Caco-2 (cell line): Measurements from ENCODE around the gene DPP10. TPM values are rescaled to one million over a fixed set of nuclear protein-coding genes. Genes with fewer than 3 reads are reported as not detected.

Source experiments
- BruUV-seq: library from RNA; stranded (reverse); fragments of 400-500 nt; replicated peaks from 2 replicates; lab custom pipeline; 2021; lab: Mats Ljungman, UMichigan
- CTCF ChIA-PET: fragments of 300-600 bp; sonication (Branson Sonifier 250); formaldehyde crosslinking; loops from one replicate; lab custom pipeline; 2022; ENCODE audit warnings: antibody characterized with exemption; lab: Charles Lee
- POLR2A ChIA-PET: fragments of 300-600 bp; sonication (Branson Sonifier 250); formaldehyde crosslinking; loops from one replicate; lab custom pipeline; 2022; ENCODE audit warnings: antibody characterized with exemption; lab: Charles Lee
- DNase-seq, 2 experiments: peaks; one replicate each; pipeline versions ENCODE4 v3.0.0 to v3.0.0-alpha.2; 2020 to 2022
- H3K27me3 ChIP-seq: replicated peaks from 2 replicates; pipeline ENCODE4 v1.6.0; 2011; ENCODE audit warnings: low read length; ENCODE audit not compliant: control insufficient read depth, insufficient read depth
- H3K36me3 ChIP-seq: 2 replicates; pipeline ENCODE4 v1.5.1; 2011; ENCODE audit warnings: low read length; ENCODE audit not compliant: control insufficient read depth, insufficient read depth
- H3K4me1 ChIP-seq: fragments of 250-450 bp; sonication (Bioruptor Pico); 2 replicates; pipeline ENCODE4 v1.5.1; 2020; ENCODE audit warnings: mild to moderate bottlenecking
- H3K4me3 ChIP-seq: 2 replicates; pipeline ENCODE4 v1.5.1; 2011; ENCODE audit warnings: low read depth, mild to moderate bottlenecking, control low read depth, low read length
- H3K9me3 ChIP-seq: fragments of 250-450 bp; sonication (Bioruptor Pico); 2 replicates; pipeline ENCODE4 v1.5.1; 2020; ENCODE audit warnings: mild to moderate bottlenecking, moderate library complexity
- H3K27ac Mint-ChIP-seq: one replicate; pipeline ENCODE4 v1.8.0; 2022; ENCODE audit warnings: mixed read lengths; ENCODE audit not compliant: unreplicated experiment
- H3K27me3 Mint-ChIP-seq: one replicate; pipeline ENCODE4 v1.8.0; 2022; ENCODE audit warnings: mixed read lengths; ENCODE audit not compliant: insufficient read depth, unreplicated experiment
- H3K36me3 Mint-ChIP-seq: one replicate; pipeline ENCODE4 v1.8.0; 2022; ENCODE audit warnings: mild to moderate bottlenecking, mixed read lengths; ENCODE audit not compliant: insufficient read depth, unreplicated experiment
- H3K4me1 Mint-ChIP-seq: one replicate; pipeline ENCODE4 v1.8.0; 2022; ENCODE audit warnings: low read depth, mixed read lengths; ENCODE audit not compliant: unreplicated experiment
- H3K4me3 Mint-ChIP-seq: one replicate; pipeline ENCODE4 v1.8.0; 2022; ENCODE audit warnings: mild to moderate bottlenecking, moderate library complexity, mixed read lengths; ENCODE audit not compliant: unreplicated experiment
- H3K9me3 Mint-ChIP-seq: one replicate; pipeline ENCODE4 v1.8.0; 2022; ENCODE audit warnings: mixed read lengths; ENCODE audit not compliant: unreplicated experiment
- intact Hi-C: fragments of 100-400 bp; cut with micrococcal nuclease; formaldehyde crosslinking; loops from one replicate; pipeline ENCODE4 v1.10.0; 2022; ENCODE audit not compliant: unreplicated experiment
- total RNA-seq: library from RNA; stranded (reverse); gene quantifications from 2 replicates; pipeline ENCODE4 v1.2.3, GENCODE V29; 2022
- TF ChIP-seq, protein P1 (sequence below), 2 experiments: fragments of 200-600 bp in 1 of 2; IDR thresholded peaks; 1 replicate in 1 of 2; 2 replicates in 1 of 2; pipeline versions ENCODE4 v1.5.1 to v1.8.0; 2011 to 2022; ENCODE audit warnings: antibody characterized with exemption in 1 of 2, control low read depth in 1 of 2, inconsistent platforms in 1 of 2, low read depth in 1 of 2, low read length in 1 of 2, mild to moderate bottlenecking in 1 of 2, moderate library complexity in 1 of 2; ENCODE audit not compliant: insufficient read depth in 1 of 2, severe bottlenecking in 1 of 2, unreplicated experiment in 1 of 2

DPP10 gene
- total RNA-seq, 1 experiment from 2014 or later, result not detected

DNA sequence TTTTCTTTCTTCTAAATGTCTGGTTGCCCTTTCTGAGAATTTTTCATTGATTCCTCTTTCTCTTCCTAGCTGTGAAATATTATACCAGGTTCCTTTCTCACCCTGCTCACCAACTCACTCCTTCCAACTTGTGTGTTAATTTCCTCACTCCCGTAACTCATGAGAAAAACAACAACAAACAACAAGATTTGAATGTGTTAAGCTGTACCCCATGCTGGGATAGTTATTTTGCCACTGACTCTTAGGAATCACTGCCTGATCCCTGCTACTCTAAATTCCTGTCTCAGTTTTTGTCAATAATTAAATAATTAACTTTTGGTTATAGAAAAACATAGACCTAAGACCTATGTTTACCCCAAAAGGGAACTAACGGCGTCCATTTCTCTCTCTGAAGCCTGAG lies 242.7 kb downstream of the DPP10 start:
- TF ChIP-seq, protein P1, sequence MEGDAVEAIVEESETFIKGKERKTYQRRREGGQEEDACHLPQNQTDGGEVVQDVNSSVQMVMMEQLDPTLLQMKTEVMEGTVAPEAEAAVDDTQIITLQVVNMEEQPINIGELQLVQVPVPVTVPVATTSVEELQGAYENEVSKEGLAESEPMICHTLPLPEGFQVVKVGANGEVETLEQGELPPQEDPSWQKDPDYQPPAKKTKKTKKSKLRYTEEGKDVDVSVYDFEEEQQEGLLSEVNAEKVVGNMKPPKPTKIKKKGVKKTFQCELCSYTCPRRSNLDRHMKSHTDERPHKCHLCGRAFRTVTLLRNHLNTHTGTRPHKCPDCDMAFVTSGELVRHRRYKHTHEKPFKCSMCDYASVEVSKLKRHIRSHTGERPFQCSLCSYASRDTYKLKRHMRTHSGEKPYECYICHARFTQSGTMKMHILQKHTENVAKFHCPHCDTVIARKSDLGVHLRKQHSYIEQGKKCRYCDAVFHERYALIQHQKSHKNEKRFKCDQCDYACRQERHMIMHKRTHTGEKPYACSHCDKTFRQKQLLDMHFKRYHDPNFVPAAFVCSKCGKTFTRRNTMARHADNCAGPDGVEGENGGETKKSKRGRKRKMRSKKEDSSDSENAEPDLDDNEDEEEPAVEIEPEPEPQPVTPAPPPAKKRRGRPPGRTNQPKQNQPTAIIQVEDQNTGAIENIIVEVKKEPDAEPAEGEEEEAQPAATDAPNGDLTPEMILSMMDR (IDR thresholded peaks at IDR 0.05; ENCODE audit: insufficient read depth in 1 of 2, low read depth in 1 of 2, low read length in 1 of 2, severe bottlenecking in 1 of 2, unreplicated experiment in 1 of 2), result no peak
- H3K4me1 ChIP-seq, result peaks cover 5% of the 10 kb centered on the region; the same call in 1 of the 2 replicates
- H3K9me3 Mint-ChIP-seq, result no peaks in the 10 kb centered on the region
- ChIA-PET CTCF (no interaction called here), POLR2A (no interaction called here)
- H3K4me3 ChIP-seq, result no peak overlapping the region
- no peak for DNase-seq
- H3K4me1 Mint-ChIP-seq, result peaks cover 6% of the 10 kb centered on the region
- no peaks in the 10 kb centered on the region for H3K36me3 Mint-ChIP-seq
- no peaks in the 10 kb centered on the region for H3K27me3 Mint-ChIP-seq
- no TSS peak for BruUV-seq
- no peak overlapping the region for H3K27ac Mint-ChIP-seq
- H3K9me3 ChIP-seq, result no peaks in the 10 kb centered on the region
- no peaks in the 10 kb centered on the region for H3K36me3 ChIP-seq
- intact Hi-C loops, result no loop called here
- H3K27me3 ChIP-seq, result no peaks in the 10 kb centered on the region
- H3K4me3 Mint-ChIP-seq, result no peak overlapping the region

DNA sequence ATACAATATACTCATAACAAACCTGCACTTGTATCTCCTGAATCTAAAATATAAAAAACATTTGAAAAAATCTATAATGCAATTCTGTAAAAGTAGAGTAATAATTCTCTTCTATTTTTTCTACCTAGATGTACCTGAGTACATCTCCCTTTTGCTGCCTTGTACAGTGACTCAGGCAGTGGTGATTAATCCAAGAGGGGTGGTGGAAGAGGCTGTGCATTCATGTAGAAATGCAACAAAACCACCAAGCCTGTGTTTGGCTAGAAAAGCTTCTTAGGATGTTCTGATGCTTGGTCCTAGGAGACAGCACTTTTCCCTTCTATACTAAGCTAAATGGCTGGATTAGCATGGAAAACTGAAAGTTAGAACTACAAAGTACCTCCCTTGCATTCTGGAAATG lies 245.8 kb downstream of the DPP10 start:
- Mint-ChIP-seq H3K9me3 (no peaks in the 10 kb centered on the region), H3K4me3 (no peak overlapping the region), H3K27me3 (no peaks in the 10 kb centered on the region), H3K36me3 (no peaks in the 10 kb centered on the region), H3K4me1 (peaks cover 6% of the 10 kb centered on the region), H3K27ac (no peak overlapping the region)
- ChIA-PET POLR2A (no interaction called here), CTCF (no interaction called here)
- TF ChIP-seq, protein P1 (IDR thresholded peaks at IDR 0.05; ENCODE audit: insufficient read depth in 1 of 2, low read depth in 1 of 2, low read length in 1 of 2, severe bottlenecking in 1 of 2, unreplicated experiment in 1 of 2), result no peak
- no peaks in the 10 kb centered on the region for H3K27me3 ChIP-seq
- intact Hi-C loops, result no loop called here
- no peaks in the 10 kb centered on the region for H3K9me3 ChIP-seq
- DNase-seq, result no peak
- BruUV-seq, result no TSS peak
- H3K36me3 ChIP-seq, result no peaks in the 10 kb centered on the region
- peaks cover 5% of the 10 kb centered on the region; the same call in 1 of the 2 replicates for H3K4me1 ChIP-seq
- no peak overlapping the region for H3K4me3 ChIP-seq

DNA sequence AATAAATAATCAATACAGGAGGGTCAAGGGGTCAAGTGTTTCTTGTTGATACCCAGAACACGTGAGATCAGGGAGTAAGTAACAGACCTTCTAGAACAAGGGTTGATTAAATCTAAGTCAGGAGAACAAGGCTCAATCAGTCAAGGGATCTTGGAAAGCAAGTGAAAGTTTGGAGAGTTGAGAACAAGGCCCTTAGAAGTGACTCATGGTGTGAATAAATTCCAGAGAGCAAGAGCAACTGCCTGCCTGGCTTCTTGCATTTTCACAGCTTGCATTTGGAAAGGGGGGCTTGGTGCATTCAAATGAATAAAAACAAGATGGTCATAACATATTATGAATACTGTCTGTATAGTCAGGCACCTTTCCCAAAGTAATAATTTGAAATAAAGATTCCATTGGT lies 256.1 kb downstream of the DPP10 start:
- H3K27me3 Mint-ChIP-seq, result no peaks in the 10 kb centered on the region
- no TSS peak for BruUV-seq
- H3K9me3 Mint-ChIP-seq, result no peaks in the 10 kb centered on the region
- DNase-seq, result no peak
- ChIA-PET CTCF (no interaction called here), POLR2A (no interaction called here)
- no peak overlapping the region for H3K4me3 ChIP-seq
- H3K9me3 ChIP-seq, result no peaks in the 10 kb centered on the region; the same call in 1 of the 2 replicates
- H3K36me3 ChIP-seq, result no peaks in the 10 kb centered on the region
- H3K27ac Mint-ChIP-seq, result no peak overlapping the region
- no peaks in the 10 kb centered on the region; the same call in 1 of the 2 replicates for H3K27me3 ChIP-seq
- no peaks in the 10 kb centered on the region for H3K4me1 ChIP-seq
- TF ChIP-seq, protein P1 (IDR thresholded peaks at IDR 0.05; ENCODE audit: insufficient read depth in 1 of 2, low read depth in 1 of 2, low read length in 1 of 2, severe bottlenecking in 1 of 2, unreplicated experiment in 1 of 2), result no peak
- intact Hi-C loops, result no loop called here
- H3K36me3 Mint-ChIP-seq, result no peaks in the 10 kb centered on the region
- no peaks in the 10 kb centered on the region for H3K4me1 Mint-ChIP-seq
- no peak overlapping the region for H3K4me3 Mint-ChIP-seq
